Ishikawa (cell line): ENCODE data around the gene C12orf42.

ENCODE experiments used
- CEBPB ChIP-seq: IDR thresholded peaks from 2 replicates; pipeline ENCODE4 v1.6.1; 2012
- CREB1 ChIP-seq: IDR thresholded peaks from 2 replicates; pipeline ENCODE4 v1.6.1; 2012; ENCODE audit warnings: low read depth
- EGR1 ChIP-seq: IDR thresholded peaks from 2 replicates; pipeline ENCODE4 v1.6.1; 2012
- EP300 ChIP-seq: IDR thresholded peaks from 2 replicates; pipeline ENCODE4 v1.6.1; 2012; ENCODE audit warnings: borderline replicate concordance
- FOXM1 ChIP-seq: IDR thresholded peaks from 2 replicates; pipeline ENCODE4 v1.6.1; 2012; ENCODE audit warnings: low read depth, borderline replicate concordance
- MAX ChIP-seq: IDR thresholded peaks from 2 replicates; pipeline ENCODE4 v1.6.1; 2012
- NFIC ChIP-seq: IDR thresholded peaks from 2 replicates; pipeline ENCODE4 v1.6.1; 2012
- RAD21 ChIP-seq: IDR thresholded peaks from 2 replicates; pipeline ENCODE4 v1.6.1; 2012; ENCODE audit warnings: low read depth
- REST ChIP-seq: IDR thresholded peaks from 2 replicates; pipeline ENCODE4 v1.6.1; 2012; ENCODE audit warnings: low read depth, mild to moderate bottlenecking
- TAF1 ChIP-seq: IDR thresholded peaks from 2 replicates; pipeline ENCODE4 v1.6.1; 2012; ENCODE audit warnings: low read depth, mild to moderate bottlenecking
- TCF12 ChIP-seq: IDR thresholded peaks from 2 replicates; pipeline ENCODE4 v1.6.1; 2012; ENCODE audit warnings: low read depth
- TEAD4 ChIP-seq: IDR thresholded peaks from 2 replicates; pipeline ENCODE4 v1.6.1; 2012
- USF1 ChIP-seq: IDR thresholded peaks from 2 replicates; pipeline ENCODE4 v1.6.1; 2012
- YY1 ChIP-seq: IDR thresholded peaks from 2 replicates; pipeline ENCODE4 v1.6.1; 2012; ENCODE audit warnings: low read depth
- ZBTB7A ChIP-seq: IDR thresholded peaks from 2 replicates; pipeline ENCODE4 v1.6.1; 2012; ENCODE audit warnings: low read depth

Gene C12orf42

GRCh38 chr12:103434165-103435105, 61.3 kb downstream of the C12orf42 start:
- peak; percentile 50; the same call in 1 of the 2 replicates for TF ChIP-seq YY1

- TF ChIP-seq TAF1: no peak
- TF ChIP-seq REST: no peak
- no peak for TF ChIP-seq NFIC
- TF ChIP-seq TCF12: no peak
- TF ChIP-seq YY1: no peak
- TF ChIP-seq ZBTB7A: no peak
- no peak for TF ChIP-seq FOXM1
- TF ChIP-seq MAX: no peak
- no peak for TF ChIP-seq RAD21
- TF ChIP-seq EP300: no peak
- no peak for TF ChIP-seq CREB1
- TF ChIP-seq TEAD4: no peak
- no peak for TF ChIP-seq USF1
- no peak for TF ChIP-seq CEBPB
- TF ChIP-seq EGR1: no peak
Measured at GRCh38 chr12:103431950-103432349, 63.8 kb downstream of the C12orf42 start.

GRCh38 chr12:103431387-103431786, 64.4 kb downstream of the C12orf42 start:
- TF ChIP-seq TCF12: no peak
- no peak for TF ChIP-seq REST
- TF ChIP-seq ZBTB7A: no peak
- TF ChIP-seq FOXM1: no peak
- no peak for TF ChIP-seq MAX

GRCh38 chr12:103423516-103423910, 72.3 kb downstream of the C12orf42 start:
- no peak for TF ChIP-seq FOXM1
- TF ChIP-seq NFIC: no peak
- no peak for TF ChIP-seq CEBPB
- no peak for TF ChIP-seq TAF1
- TF ChIP-seq EP300: no peak
- TF ChIP-seq RAD21: no peak
- no peak for TF ChIP-seq CREB1
- no peak for TF ChIP-seq REST
- TF ChIP-seq ZBTB7A: no peak
- TF ChIP-seq MAX: no peak
- no peak for TF ChIP-seq EGR1
- no peak for TF ChIP-seq USF1
- no peak for TF ChIP-seq YY1
- no peak for TF ChIP-seq TCF12
- no peak for TF ChIP-seq TEAD4
